SHP77 (cell line): ENCODE results near the gene LCK.

Experiments
- DNase-seq, 2 experiments: peaks; one replicate each; lab custom pipeline; 2025; lab: John Stamatoyannopoulos, UW

LCK gene

DNA sequence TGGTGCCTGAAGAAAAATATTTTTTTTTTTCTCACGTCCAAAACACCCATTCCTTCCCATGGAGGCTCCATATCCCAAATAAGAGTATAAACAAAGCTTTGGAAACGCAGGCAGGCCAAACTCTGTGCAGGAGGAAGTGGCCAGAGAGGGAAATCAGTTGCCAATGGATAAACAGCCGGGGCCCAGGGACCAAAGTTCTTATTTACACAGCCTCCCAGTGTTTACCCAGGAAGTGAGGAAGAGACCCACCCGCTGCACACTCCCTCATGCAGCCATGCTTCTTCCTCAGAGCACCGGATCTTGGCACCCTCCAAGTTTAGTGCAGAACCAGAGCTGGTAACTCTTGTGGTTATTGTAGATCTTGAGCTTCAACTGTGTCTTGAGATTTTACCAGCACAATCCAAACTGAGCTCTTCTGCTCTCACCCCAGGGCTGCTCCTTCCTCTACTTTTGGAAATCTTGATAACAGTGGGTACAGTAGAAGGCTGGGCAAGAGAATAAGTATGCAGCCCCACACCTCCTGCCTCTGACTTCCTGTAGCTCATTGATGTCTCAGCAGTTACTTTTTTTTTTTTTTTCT lies 70.7 kb downstream of the LCK start:
- no peak for DNase-seq

DNA sequence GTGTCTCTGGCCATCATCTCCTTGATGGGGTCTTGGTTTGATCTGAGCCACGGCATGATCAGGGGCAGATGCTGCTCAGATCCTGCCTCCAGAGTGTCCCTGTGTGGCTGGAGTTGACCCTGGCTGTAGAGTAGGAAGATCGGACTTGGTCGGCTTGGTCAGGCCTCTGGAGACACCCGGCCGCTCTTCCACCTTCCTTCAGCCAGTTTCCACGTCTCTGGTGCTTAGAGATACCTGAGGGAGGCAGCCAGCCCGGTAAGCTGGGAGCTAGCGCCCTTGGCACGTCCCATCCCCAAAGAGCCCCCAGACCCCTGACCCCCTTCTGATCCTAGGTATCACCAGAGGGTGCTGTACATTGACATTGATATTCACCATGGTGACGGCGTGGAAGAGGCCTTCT lies 76.1 kb downstream of the LCK start:
- no peak for DNase-seq

DNA sequence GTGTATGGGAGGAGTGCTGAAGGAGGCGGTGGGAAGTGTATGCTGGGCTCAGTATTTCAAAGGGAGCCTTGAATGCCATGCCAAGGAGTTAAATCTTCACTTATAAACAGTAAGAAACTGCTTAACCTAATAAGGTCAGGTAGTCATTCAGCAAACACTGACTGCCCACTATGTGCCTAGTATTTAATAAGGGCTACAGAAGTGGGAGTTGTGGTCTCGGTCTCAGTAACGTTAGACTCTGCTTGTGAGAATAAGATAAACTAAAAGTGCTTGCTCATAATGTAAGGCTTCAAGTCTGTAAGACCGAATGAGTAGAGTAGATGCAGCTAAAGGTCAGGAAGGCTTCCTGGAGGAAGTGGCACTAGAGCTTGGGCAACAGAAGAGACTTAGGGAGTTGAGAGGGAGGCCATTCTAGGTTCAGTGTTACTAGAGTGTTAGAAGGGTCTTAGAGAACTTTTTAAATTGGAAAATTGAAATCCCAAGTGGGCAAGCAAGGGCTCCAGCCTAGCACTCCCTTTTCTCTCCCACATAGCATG lies 78.9 kb downstream of the LCK start:
- DNase-seq, result no peak

DNA sequence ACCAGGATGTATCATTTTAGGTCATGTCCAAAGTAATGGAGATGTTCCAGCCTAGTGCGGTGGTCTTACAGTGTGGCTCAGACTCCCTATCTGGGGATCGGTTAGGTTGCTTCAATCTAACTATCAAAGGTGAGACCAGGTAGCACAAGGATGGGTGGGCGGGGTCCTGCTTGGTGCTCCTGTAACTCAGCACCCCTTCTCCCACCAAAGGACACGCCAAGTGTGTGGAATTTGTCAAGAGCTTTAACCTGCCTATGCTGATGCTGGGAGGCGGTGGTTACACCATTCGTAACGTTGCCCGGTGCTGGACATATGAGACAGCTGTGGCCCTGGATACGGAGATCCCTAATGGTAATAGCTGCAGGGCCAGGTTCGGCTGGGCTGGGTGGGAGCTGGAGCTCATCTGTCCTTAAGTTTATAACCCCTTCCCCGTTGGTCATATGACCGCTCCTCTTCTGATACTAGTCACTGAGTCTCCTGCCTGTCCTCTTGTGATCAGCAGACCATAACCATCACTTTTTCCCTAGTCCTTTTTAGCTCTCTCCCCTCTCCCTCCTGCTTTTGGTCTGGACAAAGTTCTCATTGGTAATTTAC lies 79.6 kb downstream of the LCK start:
- no peak for DNase-seq

DNA sequence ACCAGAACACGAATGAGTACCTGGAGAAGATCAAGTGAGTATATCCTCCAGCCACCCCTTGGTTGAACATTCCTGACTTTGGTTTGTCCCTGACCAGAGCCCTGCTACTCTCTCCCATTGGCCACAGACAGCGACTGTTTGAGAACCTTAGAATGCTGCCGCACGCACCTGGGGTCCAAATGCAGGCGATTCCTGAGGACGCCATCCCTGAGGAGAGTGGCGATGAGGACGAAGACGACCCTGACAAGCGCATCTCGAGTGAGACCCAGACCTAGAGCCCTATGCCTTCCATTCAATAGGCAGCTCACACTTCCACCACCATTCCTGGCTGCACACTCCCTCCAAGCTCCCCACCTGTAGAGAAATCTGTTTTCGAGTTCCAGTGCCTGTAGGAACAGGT lies 80.5 kb downstream of the LCK start:
- DNase-seq, result no peak

DNA sequence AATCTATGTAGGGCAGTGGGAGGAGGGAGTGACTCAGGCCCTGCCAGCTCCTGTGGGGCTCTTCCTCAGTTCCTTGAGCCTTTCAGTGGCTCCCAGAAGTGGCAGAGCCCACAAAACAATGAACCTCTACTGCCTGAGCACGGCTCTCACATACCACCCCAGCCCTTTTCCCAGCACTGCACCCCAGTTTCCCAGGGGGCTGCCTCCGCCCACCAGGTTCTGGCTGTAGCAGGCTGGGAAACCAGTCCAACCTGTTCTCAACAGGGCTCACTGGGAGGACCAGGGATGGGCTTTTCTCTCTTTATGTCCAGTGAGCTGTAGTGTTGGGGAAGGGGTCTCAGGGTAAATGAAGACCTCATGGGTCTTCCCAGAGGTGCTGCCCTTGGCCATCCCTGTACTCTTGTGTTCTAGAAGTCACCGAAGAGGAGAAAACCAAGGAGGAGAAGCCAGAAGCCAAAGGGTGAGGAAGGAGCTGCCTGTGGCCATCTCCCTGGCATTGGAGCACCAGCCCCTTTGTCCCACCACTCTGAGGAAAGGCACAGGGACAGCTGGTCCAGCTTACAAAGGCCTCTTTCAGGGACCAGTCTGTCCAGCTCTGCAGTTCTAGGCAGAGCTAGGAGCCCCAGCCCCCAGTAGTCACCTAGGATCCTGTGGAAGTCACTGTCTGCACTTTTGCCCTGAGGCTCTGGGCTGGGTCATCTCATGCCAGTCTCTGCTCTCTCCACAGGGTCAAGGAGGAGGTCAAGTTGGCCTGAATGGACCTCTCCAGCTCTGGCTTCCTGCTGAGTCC lies 81.4 kb downstream of the LCK start:
- DNase-seq, result no peak

DNA sequence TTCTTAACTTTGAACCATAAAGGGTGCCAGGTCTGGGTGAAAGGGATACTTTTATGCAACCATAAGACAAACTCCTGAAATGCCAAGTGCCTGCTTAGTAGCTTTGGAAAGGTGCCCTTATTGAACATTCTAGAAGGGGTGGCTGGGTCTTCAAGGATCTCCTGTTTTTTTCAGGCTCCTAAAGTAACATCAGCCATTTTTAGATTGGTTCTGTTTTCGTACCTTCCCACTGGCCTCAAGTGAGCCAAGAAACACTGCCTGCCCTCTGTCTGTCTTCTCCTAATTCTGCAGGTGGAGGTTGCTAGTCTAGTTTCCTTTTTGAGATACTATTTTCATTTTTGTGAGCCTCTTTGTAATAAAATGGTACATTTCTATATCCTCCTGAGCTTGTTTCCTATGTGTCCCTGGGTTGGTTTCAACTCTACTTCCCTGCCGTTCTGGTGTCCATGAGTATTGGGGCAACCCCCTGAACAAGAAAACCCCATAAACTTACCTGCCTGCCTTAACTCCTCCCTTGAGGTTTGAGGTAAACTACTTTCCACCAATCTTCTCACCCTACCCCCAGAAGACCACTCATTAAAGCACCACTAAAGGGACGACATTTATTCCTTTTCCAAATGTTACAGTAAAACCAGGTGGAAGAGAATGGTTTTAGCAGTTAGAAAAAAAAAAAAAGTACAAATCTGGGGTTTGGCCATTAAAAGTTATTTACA lies 82.3 kb downstream of the LCK start:
- DNase-seq, result no peak

DNA sequence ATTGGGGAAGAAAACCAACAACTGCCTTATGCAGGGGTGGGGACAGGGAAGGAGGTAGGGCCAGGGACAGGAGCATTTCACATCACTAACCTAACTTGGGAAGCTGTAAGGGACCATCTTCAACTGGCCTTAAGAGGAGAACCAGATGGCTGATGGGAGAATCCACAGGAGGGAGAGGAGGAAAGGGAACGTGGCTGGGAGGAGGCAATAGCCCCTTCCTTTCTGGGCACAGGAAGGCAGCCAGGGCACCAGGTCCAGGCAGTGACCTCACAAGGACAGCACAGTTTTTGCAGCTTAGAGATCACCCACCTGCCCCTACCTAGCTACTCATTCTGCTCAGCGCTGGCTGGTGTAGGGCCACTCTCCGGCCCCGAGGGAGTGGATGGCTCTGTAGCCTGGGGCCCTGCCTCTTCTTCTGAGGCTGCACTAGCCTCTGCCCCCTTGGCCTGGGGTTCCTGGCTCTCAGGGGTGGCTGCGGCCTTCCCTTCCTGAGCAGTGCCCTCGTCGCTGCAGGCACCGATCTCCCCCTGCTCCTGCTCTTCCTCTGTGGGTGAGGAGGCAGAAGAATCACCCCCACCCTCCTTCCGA lies 83.3 kb downstream of the LCK start:
- DNase-seq, result no peak

DNA sequence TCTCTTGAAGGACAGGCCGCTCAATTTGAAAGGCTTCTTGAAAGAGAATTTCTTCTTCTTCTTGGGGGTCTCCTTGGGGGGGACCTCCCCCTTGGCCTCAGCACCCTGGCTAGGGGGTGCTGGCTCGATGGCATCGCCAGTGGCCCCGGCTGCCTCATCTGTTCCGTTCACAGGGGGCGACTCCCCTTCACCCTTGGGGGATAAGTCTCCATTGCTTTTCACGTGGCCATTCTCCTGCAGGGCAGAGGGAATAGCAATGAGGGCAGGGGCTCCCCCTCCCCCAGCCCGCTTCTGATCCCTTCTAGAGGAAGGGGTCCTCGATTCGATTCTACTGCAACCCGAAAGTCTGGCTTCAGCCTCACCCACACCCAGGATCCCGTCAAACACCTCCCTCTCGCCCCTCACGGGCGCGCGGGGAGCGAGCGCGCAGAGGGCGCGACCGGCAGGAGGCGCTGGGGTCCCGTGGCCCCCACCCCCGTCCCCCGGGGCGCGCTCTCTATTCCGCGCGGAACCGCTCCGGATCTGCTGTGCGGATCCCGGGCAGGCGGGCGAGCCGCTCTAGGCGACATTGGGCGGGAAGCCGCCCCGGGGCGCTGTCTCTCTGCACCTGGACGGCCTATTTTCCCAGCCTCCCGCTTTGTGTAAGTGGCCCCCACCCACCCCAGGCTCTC lies 83.9 kb downstream of the LCK start:
- DNase-seq, result peak in 1 of 2 experiments; percentile 54

DNA sequence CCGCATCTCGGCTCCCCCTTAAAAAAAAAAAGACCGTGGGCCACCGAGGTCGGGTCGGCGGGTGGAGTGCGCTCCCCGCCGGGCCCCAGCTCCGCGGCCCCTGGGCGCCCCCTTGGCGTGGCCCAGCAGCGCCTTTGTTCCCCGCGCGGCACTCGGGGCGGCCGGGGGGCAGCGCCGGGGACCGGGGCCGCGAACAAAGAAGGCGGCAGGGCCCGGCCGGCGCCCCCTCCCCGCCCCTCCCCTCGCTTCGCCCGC lies 84.4 kb downstream of the LCK start:
- DNase-seq, result no peak
